Medulla oblongata (tissue), 1 donor: ENCODE results near the gene RARRES2.

Experiments
- DNase-seq: peaks from one replicate; pipeline ENCODE4 v3.0.0-alpha.2; 2015; ENCODE audit errors: extremely low spot score

The RARRES2 gene

DNA sequence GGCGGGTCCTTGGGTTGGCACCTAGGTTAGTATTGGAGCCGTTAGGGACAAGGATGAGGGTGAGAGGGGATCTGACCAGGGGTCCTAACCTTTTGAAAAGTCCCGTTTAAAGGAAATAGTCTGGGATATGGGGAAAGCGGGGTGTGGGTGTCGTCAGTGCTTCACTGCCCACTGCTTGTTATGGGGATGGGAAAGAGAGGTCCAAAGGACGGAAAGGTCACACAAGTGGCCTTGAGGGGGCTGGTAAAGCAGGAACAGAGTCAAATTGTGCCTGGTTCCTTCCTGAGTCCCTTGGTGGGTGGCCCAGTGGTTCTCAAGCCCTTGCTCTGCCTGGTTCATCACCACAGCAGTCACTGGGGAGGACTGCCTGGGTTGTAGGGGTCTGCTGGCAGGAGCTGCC, 35.1 kb upstream of the RARRES2 start:
- DNase-seq = no peak

DNA sequence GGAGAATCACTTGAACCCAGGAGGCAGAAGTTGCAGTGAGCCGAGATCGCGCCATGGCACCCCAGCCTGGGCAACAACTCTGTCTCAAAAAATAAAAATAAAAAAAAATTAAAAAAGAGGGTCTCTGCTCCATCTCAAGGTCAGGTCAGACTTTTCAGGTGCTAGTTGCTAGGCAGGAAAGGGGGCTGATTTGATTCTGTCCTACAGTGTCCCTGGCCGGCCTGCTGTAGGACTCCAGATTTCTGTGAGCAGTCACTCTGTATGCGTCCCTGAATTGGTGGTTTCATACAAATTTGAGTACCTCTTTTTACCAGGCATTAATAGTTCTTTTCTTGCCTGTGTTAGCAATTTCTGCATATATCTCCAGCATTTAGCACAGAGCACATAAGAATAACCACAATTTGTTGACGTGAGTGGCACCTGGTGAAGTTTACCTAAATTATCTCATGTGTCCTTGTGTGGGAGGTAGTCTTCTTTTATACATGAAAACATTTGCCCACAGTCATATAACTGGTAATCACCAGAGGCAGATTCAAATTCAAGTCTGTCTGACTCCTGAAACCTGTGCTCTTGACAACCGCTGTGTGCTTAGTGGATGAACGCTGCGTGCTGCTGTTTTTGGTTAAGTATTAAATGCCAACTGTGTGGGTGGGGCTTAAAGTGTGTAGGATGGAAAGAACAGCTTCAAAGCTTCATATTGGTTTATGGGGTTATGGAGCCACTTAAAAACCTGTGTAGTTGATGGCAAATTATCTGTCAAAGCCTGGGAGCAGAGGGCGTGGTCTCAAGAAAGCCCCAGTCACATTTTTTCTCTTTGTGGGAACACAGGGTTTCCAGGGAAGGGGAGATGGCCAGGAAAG, 34.5 kb upstream of the RARRES2 start:
- no peak for DNase-seq

- DNase-seq = no peak
Measured at GRCh38 chr7:150374472-150374871, 33.0 kb upstream of the RARRES2 start.

GRCh38 chr7:150374026-150374425, 32.6 kb upstream of the RARRES2 start:
- DNase-seq = no peak

- no peak for DNase-seq
Measured at GRCh38 chr7:150373049-150373801, 31.8 kb upstream of the RARRES2 start.

GRCh38 chr7:150372271-150373048, 31.0 kb upstream of the RARRES2 start:
- DNase-seq = no peak

- DNase-seq = no peak
Measured at GRCh38 chr7:150371996-150372270, 30.5 kb upstream of the RARRES2 start.

GRCh38 chr7:150371131-150371995, 29.9 kb upstream of the RARRES2 start:
- no peak for DNase-seq

GRCh38 chr7:150370612-150371071, 29.2 kb upstream of the RARRES2 start:
- DNase-seq = no peak

GRCh38 chr7:150369748-150370501, 28.5 kb upstream of the RARRES2 start:
- no peak for DNase-seq

DNA sequence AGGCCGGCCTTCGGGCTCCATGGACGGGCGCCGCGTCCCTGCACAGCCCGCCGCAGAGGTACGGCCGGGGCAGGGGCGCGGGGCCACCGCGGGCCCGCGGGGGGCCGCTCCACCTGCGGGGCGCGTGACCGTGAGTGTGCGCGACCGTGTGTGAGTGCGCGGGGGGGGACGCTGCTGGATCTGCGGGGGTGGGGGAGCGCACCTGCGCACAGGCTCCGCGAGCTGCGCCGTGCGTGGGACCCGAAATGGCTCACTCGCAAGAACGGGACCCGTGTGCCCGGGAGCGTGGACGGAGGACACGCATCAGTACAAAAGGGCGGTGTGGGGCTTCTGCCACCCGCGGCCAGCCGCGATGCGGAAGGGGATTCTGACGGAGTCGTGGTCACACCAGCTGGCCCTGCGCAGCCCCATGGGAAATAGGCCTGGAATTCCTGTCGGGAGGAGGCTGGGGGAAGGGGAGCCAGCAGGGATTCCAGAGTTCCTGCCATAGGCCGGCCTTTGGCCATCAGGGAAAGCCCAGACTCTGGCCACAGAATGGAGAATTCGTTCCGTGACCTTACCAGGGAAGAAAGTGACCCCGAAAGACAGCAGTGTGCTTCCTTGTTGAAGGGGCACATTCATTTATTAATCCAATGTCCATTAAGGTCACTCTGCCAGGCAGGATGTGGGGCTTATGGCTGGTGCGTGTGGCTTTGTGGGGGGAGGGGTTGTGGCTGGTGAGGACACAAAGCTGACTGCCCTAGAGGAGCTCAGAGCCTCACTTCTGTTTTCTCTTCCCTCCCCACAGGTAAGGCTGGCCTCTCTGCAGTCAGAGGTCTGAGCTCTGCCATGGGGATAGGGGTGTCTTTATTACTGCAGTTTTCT, 27.7 kb upstream of the RARRES2 start:
- no peak for DNase-seq

DNA sequence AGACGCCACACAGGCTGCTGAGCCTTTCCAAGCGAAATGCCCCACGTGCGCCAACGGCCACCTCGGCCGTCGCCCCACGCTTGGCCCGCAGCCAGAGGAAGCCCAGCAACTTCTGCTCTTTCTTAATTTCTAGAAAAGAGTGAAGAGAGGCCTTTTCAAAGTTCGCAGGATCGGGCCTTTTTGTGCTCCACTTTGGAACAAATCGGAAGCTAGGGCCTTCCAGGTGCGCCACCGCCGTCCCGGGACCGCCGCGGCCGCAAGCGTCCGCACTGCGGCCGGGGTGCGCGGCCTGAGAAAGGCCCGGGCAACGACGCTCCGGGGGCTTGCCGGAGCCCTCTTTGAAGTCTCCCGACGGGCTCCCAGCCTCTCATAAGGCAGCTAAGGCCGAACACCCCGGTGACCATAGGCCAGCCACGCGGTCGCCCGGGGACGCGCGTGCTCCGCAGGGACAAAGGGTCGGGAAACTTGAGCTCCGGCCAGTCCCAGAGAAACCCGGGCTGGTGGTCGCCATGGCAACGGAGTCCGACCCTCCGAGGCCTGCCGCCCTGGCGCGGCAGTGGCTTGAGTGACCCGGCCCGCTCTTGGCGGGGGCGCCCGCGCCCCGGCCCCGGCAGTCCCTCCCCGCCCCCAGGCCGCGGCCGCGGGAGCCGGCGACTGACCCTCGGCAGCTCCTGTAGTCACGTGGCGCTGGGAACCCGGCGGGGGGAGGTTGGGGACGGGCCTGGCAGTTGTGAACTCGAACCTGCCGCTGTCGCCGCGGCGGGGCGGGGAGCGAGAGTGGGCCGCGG, 26.9 kb upstream of the RARRES2 start, which contains the start of gene REPIN1:
Gene REPIN1 (plus strand): TSS at position 727 of the 788 bp plus-strand sequence. CDS start 890 bp downstream, outside the sequence.
- DNase-seq = peak; percentile 87

GRCh38 chr7:150367677-150368095, 26.3 kb upstream of the RARRES2 start:
- no peak for DNase-seq

GRCh38 chr7:150365673-150366398, 24.4 kb upstream of the RARRES2 start:
- no peak for DNase-seq

GRCh38 chr7:150365194-150365593, 23.8 kb upstream of the RARRES2 start:
- DNase-seq = no peak

DNA sequence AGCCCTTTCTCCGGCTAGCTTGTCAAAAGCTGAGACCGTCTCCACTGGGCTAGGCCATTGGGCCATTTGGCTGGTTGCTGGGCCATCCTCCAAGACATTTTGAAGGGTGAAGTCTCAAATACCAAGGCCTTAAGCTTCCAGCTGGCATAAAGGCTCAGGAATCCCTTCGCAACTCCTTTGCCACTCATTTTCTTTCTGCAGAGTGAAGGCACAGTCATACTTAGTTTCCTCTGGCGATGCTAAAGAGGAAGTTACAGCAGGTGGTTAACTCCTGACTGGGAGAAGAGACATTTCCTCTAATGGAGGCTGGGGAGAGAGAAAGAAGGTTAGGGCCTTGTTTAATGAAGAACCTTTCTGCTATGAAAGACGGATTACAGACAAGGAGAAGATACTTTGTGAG, 22.4 kb upstream of the RARRES2 start:
- DNase-seq = peak; percentile 73

- DNase-seq = no peak
Measured at GRCh38 chr7:150363370-150363769, 21.9 kb upstream of the RARRES2 start.
